Transverse colon (tissue), 4 donors: ENCODE measurements around the gene UNC5C. TPM values are rescaled to one million over a fixed set of nuclear protein-coding genes. Genes with fewer than 3 reads are reported as not detected.

Experiments
- DNase-seq: peaks from one replicate; pipeline ENCODE4 v3.0.0-alpha.2; 2019
- H3K27ac ChIP-seq, 4 donors: fragments of 200-600 bp; sonication (generic); 2 replicates each; pipeline ENCODE4 v1.5.1; 2016 to 2018; ENCODE audit warnings: inconsistent platforms in 4 of 4
- H3K27me3 ChIP-seq: fragments of 200-600 bp; sonication (generic); 2 replicates; pipeline ENCODE4 v1.5.1; 2017; ENCODE audit warnings: inconsistent platforms
- H3K36me3 ChIP-seq, 4 donors: fragments of 200-600 bp; sonication (generic); 2 replicates each; pipeline ENCODE4 v1.5.1; 2017 to 2019; ENCODE audit warnings: inconsistent platforms in 4 of 4
- H3K4me1 ChIP-seq, 4 donors: fragments of 200-600 bp; sonication (generic); 2 replicates each; pipeline ENCODE4 v1.5.1; 2017 to 2020; ENCODE audit warnings: inconsistent platforms in 4 of 4
- H3K4me3 ChIP-seq, 4 donors: fragments of 200-600 bp; sonication (generic); 1 replicate in 1 of 4; 2 replicates in 3 of 4; pipeline versions ENCODE4 v1.5.1 to v1.6.1; 2017 to 2019; ENCODE audit warnings: inconsistent platforms in 4 of 4
- H3K9me3 ChIP-seq, 2 donors: fragments of 200-600 bp; sonication (generic); 2 replicates each; pipeline ENCODE4 v1.5.1; 2017 to 2019; ENCODE audit warnings: inconsistent platforms in 2 of 2
- EP300 ChIP-seq: sonication (generic); formaldehyde crosslinking; IDR thresholded peaks from one replicate; pipeline ENCODE4 v1.6.1; 2017; ENCODE audit warnings: antibody characterized with exemption, low read depth
- POLR2A ChIP-seq: fragments of 450-650 bp; IDR thresholded peaks from one replicate; pipeline ENCODE4 v1.6.1; 2016; ENCODE audit warnings: antibody characterized with exemption, mild to moderate bottlenecking, moderate library complexity
- POLR2AphosphoS5 ChIP-seq, 3 donors: sonication (generic); formaldehyde crosslinking; IDR thresholded peaks; one replicate each; pipeline ENCODE4 v1.6.1; 2016; ENCODE audit warnings: antibody characterized with exemption in 3 of 3
- WGBS, 2 donors: methylation state at CpG; one replicate each; pipeline ENCODE4 v1.1.5; 2018; ENCODE audit warnings: low coverage in 1 of 2; 5-methylcytosine and 5-hydroxymethylcytosine counted together
- in situ Hi-C, 4 donors: fragments of 200-750 bp; cut with MboI; loops; one replicate each; pipeline versions ENCODE4 v1.15.0 to v1.15.1; 2017; ENCODE audit warnings: low sequenced_read_pairs in 3 of 4, low pct_ligation_motif_present in 1 of 4, low pct_unique_long_range_greater_than_20kb in 1 of 4
- intact Hi-C: fragments of 100-400 bp; cut with DNase I; formaldehyde crosslinking; loops from one replicate; pipeline ENCODE4 v1.15.1; 2023; ENCODE audit warnings: low total_unique reads
- total RNA-seq, 4 donors: library from RNA; depleted of rRNA; stranded (reverse); fragments of >200 nt; gene quantifications; one replicate each; pipeline ENCODE4 v1.1.0, GENCODE V29; 2016
- TF ChIP-seq, protein P1 (sequence below), 5 experiments: fragments of 200-600 bp in 3 of 5; fragments of 450-650 bp in 2 of 5; sonication (generic) in 3 of 5; IDR thresholded peaks; 1 replicate in 2 of 5; 2 replicates in 3 of 5; pipeline ENCODE4 v1.5.1; 2016 to 2017; ENCODE audit warnings: antibody characterized with exemption in 5 of 5, inconsistent platforms in 3 of 5, mild to moderate bottlenecking in 2 of 5, moderate library complexity in 1 of 5

Gene UNC5C
- total RNA-seq, 4 donors from 2014 or later, result 4.5 to 6.8 (median 4.8) TPM

- no peak for DNase-seq
- Histone ChIP-seq H3K27ac (no peak overlapping the region), H3K4me3 (no peak overlapping the region), H3K27me3 (no peaks in the 10 kb centered on the region), H3K36me3 (no peaks in the 10 kb centered on the region), H3K9me3 (no peaks in the 10 kb centered on the region), H3K4me1 (no peaks in the 10 kb centered on the region)
- 59 to 69% methylated on average over 4 of the region's 4 CpGs for WGBS, 2 donors
- intact Hi-C loops (no loop called here), in situ Hi-C loops (no loop called here)
- TF ChIP-seq EP300 (no peak), POLR2AphosphoS5 (IDR thresholded peaks at IDR 0.05) (no peak), POLR2A (no peak)
- TF ChIP-seq, protein P1, sequence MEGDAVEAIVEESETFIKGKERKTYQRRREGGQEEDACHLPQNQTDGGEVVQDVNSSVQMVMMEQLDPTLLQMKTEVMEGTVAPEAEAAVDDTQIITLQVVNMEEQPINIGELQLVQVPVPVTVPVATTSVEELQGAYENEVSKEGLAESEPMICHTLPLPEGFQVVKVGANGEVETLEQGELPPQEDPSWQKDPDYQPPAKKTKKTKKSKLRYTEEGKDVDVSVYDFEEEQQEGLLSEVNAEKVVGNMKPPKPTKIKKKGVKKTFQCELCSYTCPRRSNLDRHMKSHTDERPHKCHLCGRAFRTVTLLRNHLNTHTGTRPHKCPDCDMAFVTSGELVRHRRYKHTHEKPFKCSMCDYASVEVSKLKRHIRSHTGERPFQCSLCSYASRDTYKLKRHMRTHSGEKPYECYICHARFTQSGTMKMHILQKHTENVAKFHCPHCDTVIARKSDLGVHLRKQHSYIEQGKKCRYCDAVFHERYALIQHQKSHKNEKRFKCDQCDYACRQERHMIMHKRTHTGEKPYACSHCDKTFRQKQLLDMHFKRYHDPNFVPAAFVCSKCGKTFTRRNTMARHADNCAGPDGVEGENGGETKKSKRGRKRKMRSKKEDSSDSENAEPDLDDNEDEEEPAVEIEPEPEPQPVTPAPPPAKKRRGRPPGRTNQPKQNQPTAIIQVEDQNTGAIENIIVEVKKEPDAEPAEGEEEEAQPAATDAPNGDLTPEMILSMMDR (IDR thresholded peaks at IDR 0.05), result no peak
Observed at GRCh38 chr4:95421869-95422268, 126.9 kb downstream of the UNC5C start.

- in situ Hi-C loops, result no loop called here
- no peaks in the 10 kb centered on the region for H3K9me3 ChIP-seq
- no peak overlapping the region for H3K4me3 ChIP-seq
- TF ChIP-seq POLR2A, result no peak
- H3K4me1 ChIP-seq, result no peaks in the 10 kb centered on the region
- no peak for DNase-seq
- no peak overlapping the region for H3K27ac ChIP-seq
- no peaks in the 10 kb centered on the region for H3K27me3 ChIP-seq
- intact Hi-C loops, result no loop called here
- no peaks in the 10 kb centered on the region for H3K36me3 ChIP-seq
- WGBS, 2 donors, result 55 to 56% methylated on average over 3 of the region's 3 CpGs
Observed at GRCh38 chr4:95417531-95417930, 131.2 kb downstream of the UNC5C start.

DNA sequence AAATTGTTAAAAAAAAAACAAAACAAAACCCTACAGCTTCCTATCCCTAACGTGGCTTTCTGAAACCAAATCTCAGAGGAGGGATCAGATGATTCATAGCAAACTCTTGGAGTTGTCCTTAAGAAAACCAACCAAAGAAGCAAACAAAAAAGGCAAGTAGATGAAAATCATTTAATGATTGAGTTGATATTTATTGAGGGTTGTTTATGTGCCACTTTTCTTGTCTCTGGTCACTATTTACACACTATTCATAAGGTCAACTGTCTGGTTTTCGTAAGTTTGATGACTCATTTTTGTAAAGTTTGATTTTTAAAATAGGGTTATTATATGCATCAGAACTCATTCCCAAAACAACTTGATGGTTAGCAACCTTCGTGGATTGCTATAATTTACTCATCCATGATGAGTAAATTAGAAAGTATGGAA, 133.4 kb downstream of the UNC5C start:
- H3K36me3 ChIP-seq, result no peaks in the 10 kb centered on the region
- no peak overlapping the region for H3K4me3 ChIP-seq
- no peak overlapping the region for H3K27ac ChIP-seq
- DNase-seq, result no peak
- intact Hi-C loops, result no loop called here
- no peaks in the 10 kb centered on the region for H3K9me3 ChIP-seq
- TF ChIP-seq EP300, result no peak
- no peaks in the 10 kb centered on the region for H3K4me1 ChIP-seq
- in situ Hi-C loops, result no loop called here
- no peaks in the 10 kb centered on the region for H3K27me3 ChIP-seq
- 32 to 35% methylated on average over 3 of the region's 3 CpGs for WGBS, 2 donors

- TF ChIP-seq EP300, result no peak
- TF ChIP-seq POLR2AphosphoS5 (IDR thresholded peaks at IDR 0.05), result no peak
- TF ChIP-seq, protein P1 (IDR thresholded peaks at IDR 0.05), result no peak
- TF ChIP-seq POLR2A, result no peak
- in situ Hi-C loops, result no loop called here
- no peaks in the 10 kb centered on the region for H3K9me3 ChIP-seq
- no peak overlapping the region for H3K4me3 ChIP-seq
- 59 to 70% methylated on average over 4 of the region's 4 CpGs for WGBS, 2 donors
- DNase-seq, result no peak
- intact Hi-C loops, result no loop called here
- H3K4me1 ChIP-seq, result no peaks in the 10 kb centered on the region
- no peaks in the 10 kb centered on the region for H3K36me3 ChIP-seq
- no peak overlapping the region for H3K27ac ChIP-seq
- H3K27me3 ChIP-seq, result no peaks in the 10 kb centered on the region
Observed at GRCh38 chr4:95411371-95412088, 137.2 kb downstream of the UNC5C start.

GRCh38 chr4:95410387-95410977, 138.3 kb downstream of the UNC5C start:
- no peak for TF ChIP-seq POLR2AphosphoS5 (IDR thresholded peaks at IDR 0.05)
- TF ChIP-seq, protein P1 (IDR thresholded peaks at IDR 0.05), result no peak
- TF ChIP-seq EP300, result no peak
- TF ChIP-seq POLR2A, result no peak
- in situ Hi-C loops, result no loop called here
- intact Hi-C loops, result no loop called here
- no peaks in the 10 kb centered on the region for H3K9me3 ChIP-seq
- no peak overlapping the region for H3K4me3 ChIP-seq
- H3K4me1 ChIP-seq, result no peaks in the 10 kb centered on the region
- 71% methylated on average over 4 of the region's 4 CpGs; no CpG with 5 or more reads in 1 of the 2 donors for WGBS, 2 donors
- DNase-seq, result no peak
- no peak overlapping the region for H3K27ac ChIP-seq
- no peaks in the 10 kb centered on the region for H3K36me3 ChIP-seq
- H3K27me3 ChIP-seq, result no peaks in the 10 kb centered on the region
